Thyroid gland (tissue), 4 donors: ENCODE results near the gene ASCL4. TPM values are rescaled to one million over a fixed set of nuclear protein-coding genes. Genes with fewer than 3 reads are reported as not detected.

ENCODE experiments used
- DNase-seq, 2 donors: peaks; one replicate each; pipeline ENCODE4 v3.0.0-alpha.2; 2019
- H3K27ac ChIP-seq, 3 donors: fragments of 200-600 bp; sonication (generic); 1 replicate in 2 of 3; 2 replicates in 1 of 3; pipeline ENCODE4 v1.5.1; 2016 to 2019; ENCODE audit warnings: mild to moderate bottlenecking in 1 of 3, moderate library complexity in 1 of 3
- H3K27me3 ChIP-seq: fragments of 200-600 bp; sonication (generic); one replicate; pipeline ENCODE4 v1.5.1; 2019
- H3K36me3 ChIP-seq, 2 donors: fragments of 200-600 bp; sonication (generic); one replicate each; pipeline ENCODE4 v1.5.1; 2016 to 2019
- H3K4me1 ChIP-seq, 2 donors: fragments of 200-600 bp; sonication (generic); one replicate each; pipeline ENCODE4 v1.5.1; 2017 to 2019
- H3K4me3 ChIP-seq, 3 donors: fragments of 200-600 bp; sonication (generic); replicated peaks in 1 of 3; 1 replicate in 2 of 3; 2 replicates in 1 of 3; pipeline ENCODE4 v1.5.1; 2016; ENCODE audit warnings: mild to moderate bottlenecking in 1 of 3
- H3K9me3 ChIP-seq: fragments of 200-600 bp; sonication (generic); one replicate; pipeline ENCODE4 v1.5.1; 2017
- CTCF ChIP-seq, 6 experiments: fragments of 200-600 bp in 3 of 6; fragments of 450-650 bp in 3 of 6; sonication (generic) in 3 of 6; IDR thresholded peaks; one replicate each; pipeline ENCODE4 v1.5.1; 2016 to 2019; ENCODE audit warnings: antibody characterized with exemption in 6 of 6, mild to moderate bottlenecking in 2 of 6, inconsistent platforms in 1 of 6, moderate library complexity in 1 of 6
- POLR2A ChIP-seq, 2 donors: fragments of 450-650 bp; IDR thresholded peaks; one replicate each; pipeline ENCODE4 v1.6.1; 2017; ENCODE audit warnings: antibody characterized with exemption in 2 of 2, mild to moderate bottlenecking in 2 of 2, moderate library complexity in 1 of 2
- WGBS, 2 donors: methylation state at CpG; one replicate each; pipeline ENCODE4 v1.1.5; 2017; 5-methylcytosine and 5-hydroxymethylcytosine counted together
- intact Hi-C: fragments of 100-400 bp; cut with DNase I; formaldehyde crosslinking; loops from one replicate; pipeline ENCODE4 v1.15.1; 2023
- total RNA-seq, 4 donors: library from RNA; depleted of rRNA; stranded (reverse); fragments of >200 nt; gene quantifications; one replicate each; pipeline ENCODE4 v1.2.3, GENCODE V29; 2016

Gene ASCL4
- total RNA-seq, 4 donors from 2014 or later, result not detected

- H3K27me3 ChIP-seq, result no peaks in the 10 kb centered on the region
- no peak for DNase-seq
- H3K4me1 ChIP-seq, result peaks cover 19% of the 10 kb centered on the region in 2 donors
- H3K27ac ChIP-seq, result no peak overlapping the region
- TF ChIP-seq CTCF (IDR thresholded peaks at IDR 0.05), result no peak
- no peak for TF ChIP-seq POLR2A (IDR thresholded peaks at IDR 0.05)
- H3K9me3 ChIP-seq, result no peaks in the 10 kb centered on the region
- no peak overlapping the region for H3K4me3 ChIP-seq
- 47% methylated on average over 3 of the region's 3 CpGs for WGBS, 2 donors
- H3K36me3 ChIP-seq, result peaks cover 17 to 19% of the 10 kb centered on the region in 2 donors
- intact Hi-C loops, result no loop called here
These were observed 15.1 kb upstream of the ASCL4 start for GRCh38 chr12:107759410-107759809.

- Histone ChIP-seq H3K4me3 (peak overlapping the region; percentile 67 to 78 (median 71)), H3K4me1 (peaks cover 19% of the 10 kb centered on the region in 2 donors), H3K36me3 (peaks cover 10 to 13% of the 10 kb centered on the region in 2 donors), H3K27ac (peak overlapping the region in 1 of 3 donors; percentile 67), H3K27me3 (no peaks in the 10 kb centered on the region), H3K9me3 (no peaks in the 10 kb centered on the region)
- intact Hi-C loops, result loop anchor here (5.0 kb wide), 1 partner anchor 73 kb away; the partner anchor contains the start of gene PWP1
- WGBS, 2 donors, result 8 to 11% methylated on average over 7 to 9 of the region's 30 CpGs
- peak; percentile 10 to 31 for DNase-seq
- no peak for TF ChIP-seq POLR2A (IDR thresholded peaks at IDR 0.05)
- TF ChIP-seq CTCF (IDR thresholded peaks at IDR 0.05), result no peak
These were observed 14.2 kb upstream of the ASCL4 start for GRCh38 chr12:107760207-107760808.

- TF ChIP-seq POLR2A (IDR thresholded peaks at IDR 0.05) (peak; percentile 68 to 93), CTCF (IDR thresholded peaks at IDR 0.05) (peak in 4 of 6 experiments; percentile 28 to 87 (median 48))
- peak within 1 kb of the TSS in 2 of 3 donors; percentile 51 to 67 for H3K27ac ChIP-seq
- peaks cover 4 to 7% of the 10 kb centered on the region in 2 donors for H3K36me3 ChIP-seq
- no peaks in the 10 kb centered on the region for H3K27me3 ChIP-seq
- intact Hi-C loops, result loop anchor here (5.0 kb wide), 1 partner anchor 74 kb away; the partner anchor contains the start of gene PWP1
- H3K4me3 ChIP-seq, result peak within 1 kb of the TSS; percentile 67 to 81 (median 71)
- H3K9me3 ChIP-seq, result no peaks in the 10 kb centered on the region
- 0 to 1% methylated on average over 10 to 34 of the region's 83 CpGs for WGBS, 2 donors
- peak; percentile 94 to 95 for DNase-seq
- H3K4me1 ChIP-seq, result peaks cover 19% of the 10 kb centered on the region in 2 donors
These were observed 13.5 kb upstream of the ASCL4 start, which contains the start of gene PRDM4 for GRCh38 chr12:107760809-107761501. Gene PRDM4, minus strand, starts transcription at chr12:107761137. Its CDS starts 622 bp downstream, at chr12:107760515.

- intact Hi-C loops, result loop anchor here (5.0 kb wide), 1 partner anchor 74 kb away; the partner anchor contains the start of gene PWP1
- H3K36me3 ChIP-seq, result peaks cover 0 to 1% of the 10 kb centered on the region in 2 donors
- 1 to 6% methylated on average over 12 of the region's 12 CpGs for WGBS, 2 donors
- H3K27me3 ChIP-seq, result no peaks in the 10 kb centered on the region
- H3K4me1 ChIP-seq, result peaks cover 19% of the 10 kb centered on the region in 2 donors
- no peaks in the 10 kb centered on the region for H3K9me3 ChIP-seq
- H3K4me3 ChIP-seq, result peak overlapping the region; percentile 14 to 81 (median 67)
- peak in 1 of 2 donors; percentile 9 for DNase-seq
- peak overlapping the region in 2 of 3 donors; percentile 51 to 66 for H3K27ac ChIP-seq
- TF ChIP-seq CTCF (IDR thresholded peaks at IDR 0.05) (no peak), POLR2A (IDR thresholded peaks at IDR 0.05) (no peak)
These were observed 13.0 kb upstream of the ASCL4 start for GRCh38 chr12:107761502-107761904.
